GM12865 (cell line): ENCODE measurements around the gene ZNF446.

Experiments
- DNase-seq: peaks from one replicate; pipeline ENCODE4 v3.0.0; 2010; ENCODE audit warnings: low read depth
- H3K4me3 ChIP-seq: 2 replicates; pipeline ENCODE4 v1.5.1; 2011; ENCODE audit warnings: mild to moderate bottlenecking, low read depth, low read length, control low read depth
- TF ChIP-seq, protein P1 (sequence below): IDR thresholded peaks from 2 replicates; pipeline ENCODE4 v1.5.1; 2011; ENCODE audit warnings: low read length, control low read depth, low read depth, inconsistent platforms; ENCODE audit not compliant: insufficient read depth; ENCODE audit errors: missing control alignments

The ZNF446 gene

DNA sequence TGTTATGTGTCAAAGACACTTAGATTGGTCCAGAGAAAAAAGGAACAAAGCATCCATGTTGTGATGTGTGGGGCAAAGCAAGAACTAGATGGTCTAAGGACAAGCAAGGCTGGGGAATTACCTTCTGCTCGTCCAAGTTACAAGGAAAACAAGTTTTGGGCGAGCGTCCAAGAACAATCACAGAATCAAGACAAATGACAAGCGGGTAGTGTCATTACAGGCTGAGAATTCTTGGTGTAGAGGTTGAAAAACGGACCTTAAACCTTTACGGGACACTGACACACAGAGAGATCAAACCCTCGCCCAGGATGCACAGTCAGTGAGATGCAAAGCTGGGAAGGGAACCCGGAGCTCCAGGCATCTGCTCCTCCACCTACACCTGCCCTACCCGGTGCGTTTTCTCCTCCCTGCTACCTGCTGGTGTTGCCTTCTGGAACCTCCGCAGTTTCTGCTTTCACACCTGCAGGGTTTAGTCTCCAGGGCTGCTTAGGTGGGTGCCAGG is 25.2 kb upstream of the ZNF446 start:
- no peak for DNase-seq
- TF ChIP-seq, protein P1, sequence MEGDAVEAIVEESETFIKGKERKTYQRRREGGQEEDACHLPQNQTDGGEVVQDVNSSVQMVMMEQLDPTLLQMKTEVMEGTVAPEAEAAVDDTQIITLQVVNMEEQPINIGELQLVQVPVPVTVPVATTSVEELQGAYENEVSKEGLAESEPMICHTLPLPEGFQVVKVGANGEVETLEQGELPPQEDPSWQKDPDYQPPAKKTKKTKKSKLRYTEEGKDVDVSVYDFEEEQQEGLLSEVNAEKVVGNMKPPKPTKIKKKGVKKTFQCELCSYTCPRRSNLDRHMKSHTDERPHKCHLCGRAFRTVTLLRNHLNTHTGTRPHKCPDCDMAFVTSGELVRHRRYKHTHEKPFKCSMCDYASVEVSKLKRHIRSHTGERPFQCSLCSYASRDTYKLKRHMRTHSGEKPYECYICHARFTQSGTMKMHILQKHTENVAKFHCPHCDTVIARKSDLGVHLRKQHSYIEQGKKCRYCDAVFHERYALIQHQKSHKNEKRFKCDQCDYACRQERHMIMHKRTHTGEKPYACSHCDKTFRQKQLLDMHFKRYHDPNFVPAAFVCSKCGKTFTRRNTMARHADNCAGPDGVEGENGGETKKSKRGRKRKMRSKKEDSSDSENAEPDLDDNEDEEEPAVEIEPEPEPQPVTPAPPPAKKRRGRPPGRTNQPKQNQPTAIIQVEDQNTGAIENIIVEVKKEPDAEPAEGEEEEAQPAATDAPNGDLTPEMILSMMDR = no peak

DNA sequence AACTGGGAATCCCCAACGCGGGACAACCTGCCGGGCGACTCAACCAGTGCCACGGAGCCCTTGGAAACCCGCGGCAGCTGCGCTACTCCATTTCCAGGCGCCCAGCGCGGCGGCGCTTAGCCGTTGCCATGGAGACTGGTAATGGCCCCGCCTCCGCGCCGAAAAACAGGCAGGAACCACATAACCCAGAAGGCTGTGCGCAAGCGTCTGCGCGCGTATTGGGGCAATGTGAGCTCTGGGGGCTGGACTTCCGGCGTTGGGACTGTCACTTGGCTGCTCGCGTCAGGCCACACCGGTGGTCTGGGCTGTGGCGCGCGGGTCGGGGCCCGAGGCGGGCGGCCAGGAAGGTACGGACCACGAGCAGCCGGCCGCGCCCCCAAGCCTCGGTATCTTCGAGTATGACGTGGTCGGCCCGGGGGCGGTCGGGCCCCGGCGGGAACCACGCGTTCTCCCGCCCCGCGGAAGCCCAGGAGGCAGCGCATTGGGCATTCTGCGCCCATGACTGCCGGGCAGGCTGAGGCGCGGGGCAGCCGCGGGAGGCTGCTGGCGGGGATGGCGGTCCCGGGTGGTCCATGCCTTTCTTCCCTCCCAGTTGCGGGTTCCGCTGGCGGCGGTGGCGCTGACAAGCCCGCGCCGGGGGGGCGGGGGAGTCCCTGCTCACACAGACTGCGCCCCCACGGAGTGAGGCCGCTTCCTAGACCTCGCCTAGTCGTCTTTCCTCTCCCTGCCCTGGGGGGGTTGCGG is 24.6 kb upstream of the ZNF446 start, which contains the start of gene ZNF324B:
TSS of gene ZNF324B (plus strand) at position 265 of the 744 bp plus-strand sequence. CDS start 2,080 bp downstream, outside the sequence.
- peak; percentile 97 for DNase-seq
- TF ChIP-seq, protein P1 = no peak
- peak within 1 kb of the TSS; percentile 91 for H3K4me3 ChIP-seq

More for the DNA sequence above, 25.2 kb upstream of the ZNF446 start:
- peak overlapping the region; percentile 91 for H3K4me3 ChIP-seq

DNA sequence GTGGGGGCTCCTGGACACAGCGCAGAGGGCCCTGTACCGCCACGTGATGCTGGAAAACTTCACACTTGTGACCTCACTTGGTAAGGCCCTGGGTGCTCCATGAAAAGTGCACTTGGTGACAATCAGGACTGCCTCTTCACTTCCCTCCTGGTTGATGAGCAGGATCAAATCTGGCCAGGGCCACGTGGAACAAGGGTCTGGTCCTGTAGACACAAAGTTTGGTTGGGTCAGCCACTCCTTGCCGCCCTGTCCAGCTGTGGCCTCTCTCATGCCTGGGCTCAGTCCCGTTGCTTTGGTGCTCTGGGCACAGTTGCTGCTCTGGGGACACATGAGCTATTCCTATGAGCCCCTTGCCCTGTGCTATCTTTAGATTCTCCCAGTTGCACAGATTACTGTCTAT is 22.4 kb upstream of the ZNF446 start:
- TF ChIP-seq, protein P1 = no peak
- DNase-seq = no peak

DNA sequence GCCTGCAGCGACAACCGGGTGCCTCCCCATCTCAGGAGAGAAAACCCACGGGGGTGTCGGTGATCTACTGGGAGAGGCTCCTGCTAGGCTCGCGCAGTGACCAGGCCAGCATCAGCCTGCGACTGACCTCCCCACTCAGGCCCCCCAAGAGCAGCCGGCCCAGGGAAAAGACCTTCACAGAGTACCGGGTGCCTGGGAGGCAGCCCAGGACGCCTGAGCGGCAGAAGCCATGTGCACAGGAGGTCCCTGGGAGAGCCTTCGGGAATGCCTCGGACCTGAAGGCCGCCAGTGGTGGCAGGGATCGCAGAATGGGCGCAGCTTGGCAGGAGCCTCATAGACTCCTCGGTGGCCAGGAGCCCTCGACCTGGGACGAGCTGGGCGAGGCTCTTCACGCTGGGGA is 20.8 kb upstream of the ZNF446 start:
- TF ChIP-seq, protein P1 = no peak
- H3K4me3 ChIP-seq = no peak overlapping the region
- no peak for DNase-seq

More for the DNA sequence above, 22.4 kb upstream of the ZNF446 start:
- no peak overlapping the region for H3K4me3 ChIP-seq

DNA sequence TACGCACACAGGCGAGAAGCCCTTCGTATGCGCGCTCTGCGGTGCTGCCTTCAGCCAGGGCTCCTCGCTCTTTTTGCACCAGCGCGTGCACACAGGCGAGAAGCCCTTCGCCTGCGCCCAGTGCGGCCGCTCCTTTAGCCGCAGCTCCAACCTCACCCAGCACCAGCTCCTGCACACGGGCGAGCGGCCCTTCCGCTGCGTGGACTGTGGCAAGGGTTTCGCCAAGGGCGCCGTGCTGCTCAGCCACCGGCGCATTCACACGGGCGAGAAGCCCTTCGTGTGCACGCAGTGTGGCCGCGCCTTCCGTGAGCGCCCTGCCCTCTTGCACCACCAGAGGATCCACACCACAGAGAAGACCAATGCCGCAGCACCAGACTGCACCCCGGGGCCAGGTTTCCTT is 20.0 kb upstream of the ZNF446 start:
- no peak for DNase-seq
- H3K4me3 ChIP-seq = no peak overlapping the region
- TF ChIP-seq, protein P1 = no peak

DNA sequence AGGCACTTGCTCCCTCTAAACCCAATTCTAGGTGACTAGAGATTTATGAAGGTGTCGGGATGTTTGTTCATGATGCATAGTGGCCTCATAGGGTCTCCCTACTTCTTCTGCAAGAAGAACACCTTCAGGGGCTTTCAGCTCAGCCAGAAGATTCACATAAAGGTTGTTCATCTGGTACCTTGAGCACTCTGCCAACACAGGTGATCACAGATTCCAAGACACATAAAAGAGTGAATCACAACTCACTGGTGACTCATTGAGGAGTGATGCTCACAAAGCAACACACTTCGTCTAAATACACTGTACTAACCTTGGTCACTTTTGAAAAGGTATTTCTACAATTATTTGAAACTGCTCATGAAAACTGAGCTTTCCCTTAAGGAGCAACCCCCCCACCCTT is 16.1 kb upstream of the ZNF446 start:
- no peak for DNase-seq
- TF ChIP-seq, protein P1 = no peak
- H3K4me3 ChIP-seq = no peak overlapping the region
